Calu3 (cell line): ENCODE data around the gene EMILIN3. TPM values are rescaled to one million over a fixed set of nuclear protein-coding genes. Genes with fewer than 3 reads are reported as not detected.

Experiments
- BruUV-seq: library from RNA; stranded (reverse); fragments of 400-500 nt; replicated peaks from 2 replicates; lab custom pipeline; 2021; lab: Mats Ljungman, UMichigan
- CTCF ChIA-PET: fragments of 300-600 bp; sonication (Branson Sonifier 250); formaldehyde crosslinking; loops from one replicate; lab custom pipeline; 2022; ENCODE audit warnings: antibody characterized with exemption; lab: Charles Lee
- DNase-seq: peaks from one replicate; pipeline ENCODE4 v3.0.0; 2022
- H3K27ac Mint-ChIP-seq: one replicate; pipeline ENCODE4 v1.8.0; 2022; ENCODE audit warnings: mixed read lengths; ENCODE audit not compliant: unreplicated experiment
- H3K27me3 Mint-ChIP-seq: one replicate; pipeline ENCODE4 v1.8.0; 2022; ENCODE audit warnings: mixed read lengths; ENCODE audit not compliant: unreplicated experiment
- H3K36me3 Mint-ChIP-seq: one replicate; pipeline ENCODE4 v1.8.0; 2022; ENCODE audit warnings: mild to moderate bottlenecking, moderate library complexity, mixed read lengths; ENCODE audit not compliant: insufficient read depth, unreplicated experiment
- H3K4me1 Mint-ChIP-seq: one replicate; pipeline ENCODE4 v1.8.0; 2022; ENCODE audit warnings: mild to moderate bottlenecking, low read depth, mixed read lengths; ENCODE audit not compliant: unreplicated experiment
- H3K4me3 Mint-ChIP-seq: one replicate; pipeline ENCODE4 v1.8.0; 2022; ENCODE audit warnings: mild to moderate bottlenecking, low read depth, moderate library complexity, mixed read lengths; ENCODE audit not compliant: unreplicated experiment
- H3K9me3 Mint-ChIP-seq: one replicate; pipeline ENCODE4 v1.8.0; 2022; ENCODE audit warnings: low read depth, mixed read lengths; ENCODE audit not compliant: unreplicated experiment
- intact Hi-C: fragments of 100-400 bp; cut with micrococcal nuclease; formaldehyde crosslinking; loops from one replicate; pipeline ENCODE4 v1.10.0; 2022; ENCODE audit not compliant: unreplicated experiment
- total RNA-seq: library from RNA; stranded (reverse); gene quantifications from 2 replicates; pipeline ENCODE4 v1.2.3, GENCODE V29; 2022
- TF ChIP-seq, protein P1 (sequence below): fragments of 200-600 bp; IDR thresholded peaks from one replicate; pipeline ENCODE4 v1.8.0; 2022; ENCODE audit warnings: antibody characterized with exemption; ENCODE audit not compliant: unreplicated experiment

Gene EMILIN3
- total RNA-seq, 1 experiment from 2014 or later = not detected

DNA sequence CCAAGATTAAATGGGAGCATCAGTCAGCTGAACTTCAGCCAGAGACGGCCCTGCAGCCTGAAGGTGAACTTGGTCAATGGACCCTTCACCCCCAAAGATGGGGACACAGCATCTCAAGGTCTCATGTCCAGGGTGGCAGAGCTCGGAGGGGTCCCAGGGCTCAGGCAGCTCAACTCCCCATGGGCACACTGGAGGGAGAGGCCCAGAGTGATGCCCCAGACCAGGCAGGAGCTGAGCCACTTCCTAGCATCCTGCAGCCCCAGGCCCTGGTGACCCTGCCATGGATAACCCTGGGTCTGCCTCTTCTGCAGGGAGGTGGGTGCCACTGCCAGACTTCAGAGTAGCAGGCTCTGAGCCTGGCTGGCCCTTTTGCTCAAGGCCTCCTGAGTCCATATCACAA lies 27.5 kb upstream of the EMILIN3 start:
- Mint-ChIP-seq H3K36me3 (no peaks in the 10 kb centered on the region), H3K4me3 (no peak overlapping the region), H3K27me3 (no peaks in the 10 kb centered on the region), H3K4me1 (no peaks in the 10 kb centered on the region), H3K27ac (no peak overlapping the region), H3K9me3 (no peaks in the 10 kb centered on the region)
- no peak for DNase-seq
- CTCF ChIA-PET = no interaction called here
- no TSS peak for BruUV-seq
- intact Hi-C loops = no loop called here
- TF ChIP-seq, protein P1, sequence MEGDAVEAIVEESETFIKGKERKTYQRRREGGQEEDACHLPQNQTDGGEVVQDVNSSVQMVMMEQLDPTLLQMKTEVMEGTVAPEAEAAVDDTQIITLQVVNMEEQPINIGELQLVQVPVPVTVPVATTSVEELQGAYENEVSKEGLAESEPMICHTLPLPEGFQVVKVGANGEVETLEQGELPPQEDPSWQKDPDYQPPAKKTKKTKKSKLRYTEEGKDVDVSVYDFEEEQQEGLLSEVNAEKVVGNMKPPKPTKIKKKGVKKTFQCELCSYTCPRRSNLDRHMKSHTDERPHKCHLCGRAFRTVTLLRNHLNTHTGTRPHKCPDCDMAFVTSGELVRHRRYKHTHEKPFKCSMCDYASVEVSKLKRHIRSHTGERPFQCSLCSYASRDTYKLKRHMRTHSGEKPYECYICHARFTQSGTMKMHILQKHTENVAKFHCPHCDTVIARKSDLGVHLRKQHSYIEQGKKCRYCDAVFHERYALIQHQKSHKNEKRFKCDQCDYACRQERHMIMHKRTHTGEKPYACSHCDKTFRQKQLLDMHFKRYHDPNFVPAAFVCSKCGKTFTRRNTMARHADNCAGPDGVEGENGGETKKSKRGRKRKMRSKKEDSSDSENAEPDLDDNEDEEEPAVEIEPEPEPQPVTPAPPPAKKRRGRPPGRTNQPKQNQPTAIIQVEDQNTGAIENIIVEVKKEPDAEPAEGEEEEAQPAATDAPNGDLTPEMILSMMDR = no peak

DNA sequence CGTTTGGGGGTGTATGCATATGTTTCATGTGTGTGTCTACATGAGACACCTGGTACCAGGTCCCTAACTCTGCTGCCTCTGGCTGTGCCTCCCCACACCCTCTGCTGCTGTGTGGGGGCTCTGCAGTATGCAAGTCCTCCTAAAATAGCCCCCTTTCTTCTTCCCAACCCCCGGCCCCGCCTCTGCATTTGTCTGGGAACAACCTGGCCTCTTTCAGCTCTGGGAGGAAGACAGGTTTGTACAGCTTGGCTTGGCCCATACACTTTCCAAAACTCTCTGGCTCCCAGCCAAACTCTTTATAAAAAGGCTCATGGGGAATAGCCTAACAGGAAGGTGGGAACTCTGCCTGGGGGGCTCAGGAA lies 27.1 kb upstream of the EMILIN3 start:
- H3K4me1 Mint-ChIP-seq = no peaks in the 10 kb centered on the region
- intact Hi-C loops = no loop called here
- BruUV-seq = no TSS peak
- no peak overlapping the region for H3K4me3 Mint-ChIP-seq
- DNase-seq = no peak
- no peaks in the 10 kb centered on the region for H3K27me3 Mint-ChIP-seq
- no peaks in the 10 kb centered on the region for H3K36me3 Mint-ChIP-seq
- TF ChIP-seq, protein P1 = no peak
- H3K27ac Mint-ChIP-seq = no peak overlapping the region
- CTCF ChIA-PET = no interaction called here
- no peaks in the 10 kb centered on the region for H3K9me3 Mint-ChIP-seq

DNA sequence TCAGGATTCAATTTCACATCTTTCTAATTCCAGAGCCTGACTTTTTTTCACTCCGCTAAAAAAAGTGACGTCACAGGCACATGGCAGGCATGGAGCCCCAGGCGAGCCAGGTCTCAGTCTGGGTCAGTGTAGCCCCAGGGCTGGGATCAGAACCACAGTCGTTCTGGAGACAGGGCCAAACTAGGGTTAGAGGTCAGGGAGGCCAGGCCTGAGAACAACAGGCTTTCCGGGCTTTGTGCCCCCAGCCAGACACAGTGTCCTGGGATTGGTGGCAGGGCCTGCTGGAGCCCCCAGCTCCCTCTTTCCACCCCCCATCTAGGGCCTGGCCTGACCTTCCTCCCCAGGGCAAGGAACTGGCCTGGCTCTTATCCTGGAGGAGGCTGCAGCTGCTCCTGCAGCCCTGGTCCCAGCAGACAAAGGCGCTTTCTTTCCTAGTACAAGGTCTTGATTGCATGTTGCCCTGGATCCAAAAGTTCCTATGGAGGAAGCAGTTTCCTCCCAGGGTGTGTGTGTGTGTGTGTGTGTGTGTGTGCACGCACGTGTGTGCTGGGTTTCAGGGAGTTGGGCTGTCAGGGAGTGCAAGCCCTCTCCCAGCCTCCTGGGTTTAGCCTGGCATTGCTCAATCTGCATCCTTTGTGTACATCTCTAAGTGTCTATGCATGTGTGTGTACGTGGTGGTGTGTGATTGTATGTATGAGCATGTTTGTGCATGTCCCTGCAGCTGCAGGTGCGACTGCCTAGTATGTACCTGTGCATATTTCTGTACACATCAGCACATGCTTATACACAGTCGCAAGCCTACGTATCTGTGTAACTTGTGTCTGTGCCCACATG lies 26.5 kb upstream of the EMILIN3 start:
- Mint-ChIP-seq H3K4me3 (no peak overlapping the region), H3K9me3 (no peaks in the 10 kb centered on the region), H3K27ac (no peak overlapping the region), H3K27me3 (no peaks in the 10 kb centered on the region), H3K4me1 (no peaks in the 10 kb centered on the region), H3K36me3 (no peaks in the 10 kb centered on the region)
- DNase-seq = no peak
- CTCF ChIA-PET = interaction anchor here (0.7 kb wide), 1 partner anchor 43 kb away, joined by 4 read pairs; no protein-coding TSS in a partner anchor
- intact Hi-C loops = no loop called here
- BruUV-seq = no TSS peak
- TF ChIP-seq, protein P1 = no peak

DNA sequence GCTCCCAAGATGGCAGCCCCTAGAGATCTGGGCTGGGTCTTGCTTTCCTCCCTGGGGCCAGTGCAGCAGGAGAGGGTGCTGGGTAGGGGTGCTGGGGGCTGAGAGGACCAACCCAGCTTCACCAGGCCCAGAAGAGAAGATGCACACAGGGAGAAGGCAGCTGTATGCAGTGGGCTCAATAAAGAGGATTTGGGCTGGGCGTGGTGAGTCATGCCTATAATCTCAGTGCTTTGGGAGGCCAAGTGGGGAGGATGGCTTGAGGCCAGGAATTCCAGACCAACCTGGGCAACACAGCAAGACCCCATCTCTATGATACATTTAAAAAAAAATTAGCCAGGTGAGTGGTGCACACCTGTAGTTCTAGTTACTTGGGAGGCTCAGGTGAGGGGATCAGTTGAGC lies 25.7 kb upstream of the EMILIN3 start:
- no TSS peak for BruUV-seq
- no peaks in the 10 kb centered on the region for H3K4me1 Mint-ChIP-seq
- intact Hi-C loops = no loop called here
- H3K36me3 Mint-ChIP-seq = no peaks in the 10 kb centered on the region
- peaks cover 3% of the 10 kb centered on the region for H3K27me3 Mint-ChIP-seq
- no peak overlapping the region for H3K4me3 Mint-ChIP-seq
- CTCF ChIA-PET = no interaction called here
- no peak overlapping the region for H3K27ac Mint-ChIP-seq
- TF ChIP-seq, protein P1 = no peak
- H3K9me3 Mint-ChIP-seq = no peaks in the 10 kb centered on the region
- no peak for DNase-seq
